Suprapubic skin (tissue), 3 donors: Measurements from ENCODE around the gene TTC12.

ENCODE experiments used
- EP300 ChIP-seq: sonication (generic); formaldehyde crosslinking; IDR thresholded peaks from one replicate; pipeline ENCODE4 v1.6.1; 2017; ENCODE audit warnings: antibody characterized with exemption
- POLR2A ChIP-seq, 2 donors: fragments of 450-650 bp; IDR thresholded peaks; one replicate each; pipeline ENCODE4 v1.6.1; 2017; ENCODE audit warnings: antibody characterized with exemption in 2 of 2, mild to moderate bottlenecking in 2 of 2, moderate library complexity in 2 of 2
- TF ChIP-seq, protein P1 (sequence below), 2 donors: fragments of 200-600 bp in 1 of 2; fragments of 450-650 bp in 1 of 2; sonication (generic) in 1 of 2; IDR thresholded peaks; one replicate each; pipeline ENCODE4 v1.5.1; 2016 to 2019; ENCODE audit warnings: antibody characterized with exemption in 2 of 2, mild to moderate bottlenecking in 1 of 2, moderate library complexity in 1 of 2

DNA sequence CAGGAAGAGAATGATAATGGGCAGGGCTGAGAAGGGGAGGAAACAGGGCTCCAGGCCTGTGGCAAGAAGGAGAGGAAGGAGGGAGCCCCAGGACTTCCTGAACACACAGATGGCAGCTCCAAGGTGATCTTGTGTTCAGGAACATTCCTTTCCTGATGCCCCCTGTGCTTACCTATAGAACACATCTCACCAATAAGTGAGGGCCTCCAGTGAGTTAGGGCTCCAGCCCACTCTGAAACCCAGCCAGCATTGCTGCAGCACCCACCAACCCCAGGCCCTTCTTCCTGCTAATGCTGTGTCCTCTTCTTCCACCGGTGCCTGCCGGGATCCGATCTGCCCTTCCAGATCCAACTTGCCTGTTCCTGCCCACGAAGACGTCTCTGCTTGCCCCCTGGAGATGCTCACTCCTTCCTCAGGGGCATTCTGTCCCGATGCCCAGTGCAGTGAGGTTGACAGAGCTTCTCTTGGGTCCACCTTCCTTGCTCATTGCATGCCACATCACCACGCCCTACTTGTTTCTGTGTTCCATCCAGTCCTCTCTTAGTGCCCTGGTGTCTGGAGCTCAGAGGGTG, 90.6 kb downstream of the TTC12 start:
- TF ChIP-seq, protein P1, sequence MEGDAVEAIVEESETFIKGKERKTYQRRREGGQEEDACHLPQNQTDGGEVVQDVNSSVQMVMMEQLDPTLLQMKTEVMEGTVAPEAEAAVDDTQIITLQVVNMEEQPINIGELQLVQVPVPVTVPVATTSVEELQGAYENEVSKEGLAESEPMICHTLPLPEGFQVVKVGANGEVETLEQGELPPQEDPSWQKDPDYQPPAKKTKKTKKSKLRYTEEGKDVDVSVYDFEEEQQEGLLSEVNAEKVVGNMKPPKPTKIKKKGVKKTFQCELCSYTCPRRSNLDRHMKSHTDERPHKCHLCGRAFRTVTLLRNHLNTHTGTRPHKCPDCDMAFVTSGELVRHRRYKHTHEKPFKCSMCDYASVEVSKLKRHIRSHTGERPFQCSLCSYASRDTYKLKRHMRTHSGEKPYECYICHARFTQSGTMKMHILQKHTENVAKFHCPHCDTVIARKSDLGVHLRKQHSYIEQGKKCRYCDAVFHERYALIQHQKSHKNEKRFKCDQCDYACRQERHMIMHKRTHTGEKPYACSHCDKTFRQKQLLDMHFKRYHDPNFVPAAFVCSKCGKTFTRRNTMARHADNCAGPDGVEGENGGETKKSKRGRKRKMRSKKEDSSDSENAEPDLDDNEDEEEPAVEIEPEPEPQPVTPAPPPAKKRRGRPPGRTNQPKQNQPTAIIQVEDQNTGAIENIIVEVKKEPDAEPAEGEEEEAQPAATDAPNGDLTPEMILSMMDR (IDR thresholded peaks at IDR 0.05): no peak
- TF ChIP-seq POLR2A (IDR thresholded peaks at IDR 0.05): no peak
- TF ChIP-seq EP300: no peak
